Measurements from ENCODE around the gene SMCO4. TPM values are rescaled to one million over a fixed set of nuclear protein-coding genes. Genes with fewer than 3 reads are reported as not detected.

Gene SMCO4
- total RNA-seq, 1 donor from 2014 or later, result 35.1 TPM

DNA sequence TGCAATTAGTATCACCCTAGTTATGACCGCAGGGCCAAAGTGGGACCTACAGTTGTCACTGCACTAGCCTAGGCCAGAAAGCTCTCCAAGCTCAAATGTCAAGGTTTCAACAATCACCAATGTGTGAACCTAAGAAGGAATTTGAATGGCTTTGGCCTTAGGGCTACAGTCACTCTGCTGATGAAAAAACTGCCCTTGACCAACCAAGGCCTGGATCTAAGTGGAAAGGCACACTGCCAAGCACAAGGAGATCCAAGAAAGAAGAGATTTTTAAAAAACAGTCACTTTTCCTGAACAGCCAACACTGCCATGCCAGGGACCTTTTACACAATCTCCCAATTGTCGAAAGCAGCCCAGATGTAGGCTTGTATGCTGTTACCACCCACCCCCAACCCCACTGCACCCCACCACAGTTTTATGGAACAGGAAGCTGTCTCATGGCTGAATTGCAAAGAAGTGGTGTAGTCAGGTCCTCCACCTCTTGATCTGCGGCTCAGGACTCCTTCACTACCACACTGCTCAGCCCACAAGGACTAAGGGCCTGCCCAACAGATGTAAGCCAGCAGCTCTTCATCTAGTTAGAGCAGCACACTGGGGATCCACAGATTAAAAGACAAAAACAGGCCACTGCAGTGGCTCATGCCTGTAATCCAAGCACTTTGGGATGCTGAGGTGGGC is 32.9 kb downstream of the SMCO4 start:
- Mint-ChIP-seq H3K27ac (no peak overlapping the region), H3K4me1 (no peaks in the 10 kb centered on the region), H3K36me3 (peaks cover 16% of the 10 kb centered on the region), H3K4me3 (no peak overlapping the region), H3K9me3 (peaks cover 12% of the 10 kb centered on the region), H3K27me3 (ENCODE audit: insufficient read depth, low read depth) (peaks cover 5% of the 10 kb centered on the region)
- no peaks in the 10 kb centered on the region for H3F3A ChIP-seq (ENCODE audit: low read depth)
- H3K36me3 ChIP-seq, result no peaks in the 10 kb centered on the region
- no peaks in the 10 kb centered on the region for H3K9me3 ChIP-seq (ENCODE audit: low read depth)
- H3K27ac ChIP-seq, result no peak overlapping the region
- H3K4me1 ChIP-seq, result no peaks in the 10 kb centered on the region
- no peak overlapping the region for H3K4me3 ChIP-seq
- no peak for DNase-seq (ENCODE audit: low spot score)
- H3K4me2 ChIP-seq, result no peak overlapping the region
- H3K79me2 ChIP-seq (ENCODE audit: low read depth), result peaks cover 37% of the 10 kb centered on the region
- no peaks in the 10 kb centered on the region for H3K27me3 ChIP-seq
- TF ChIP-seq EZH2 (IDR thresholded peaks at IDR 0.05) (no peak), EZH2phosphoT487 (IDR thresholded peaks at IDR 0.05) (no peak)
- TF ChIP-seq, protein P1, sequence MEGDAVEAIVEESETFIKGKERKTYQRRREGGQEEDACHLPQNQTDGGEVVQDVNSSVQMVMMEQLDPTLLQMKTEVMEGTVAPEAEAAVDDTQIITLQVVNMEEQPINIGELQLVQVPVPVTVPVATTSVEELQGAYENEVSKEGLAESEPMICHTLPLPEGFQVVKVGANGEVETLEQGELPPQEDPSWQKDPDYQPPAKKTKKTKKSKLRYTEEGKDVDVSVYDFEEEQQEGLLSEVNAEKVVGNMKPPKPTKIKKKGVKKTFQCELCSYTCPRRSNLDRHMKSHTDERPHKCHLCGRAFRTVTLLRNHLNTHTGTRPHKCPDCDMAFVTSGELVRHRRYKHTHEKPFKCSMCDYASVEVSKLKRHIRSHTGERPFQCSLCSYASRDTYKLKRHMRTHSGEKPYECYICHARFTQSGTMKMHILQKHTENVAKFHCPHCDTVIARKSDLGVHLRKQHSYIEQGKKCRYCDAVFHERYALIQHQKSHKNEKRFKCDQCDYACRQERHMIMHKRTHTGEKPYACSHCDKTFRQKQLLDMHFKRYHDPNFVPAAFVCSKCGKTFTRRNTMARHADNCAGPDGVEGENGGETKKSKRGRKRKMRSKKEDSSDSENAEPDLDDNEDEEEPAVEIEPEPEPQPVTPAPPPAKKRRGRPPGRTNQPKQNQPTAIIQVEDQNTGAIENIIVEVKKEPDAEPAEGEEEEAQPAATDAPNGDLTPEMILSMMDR (IDR thresholded peaks at IDR 0.05), result no peak
- H4K20me1 ChIP-seq (ENCODE audit: low read depth), result no peaks in the 10 kb centered on the region
- H3K9ac ChIP-seq, result no peak overlapping the region
- H2AFZ ChIP-seq (replicated peaks), result no peak overlapping the region

DNA sequence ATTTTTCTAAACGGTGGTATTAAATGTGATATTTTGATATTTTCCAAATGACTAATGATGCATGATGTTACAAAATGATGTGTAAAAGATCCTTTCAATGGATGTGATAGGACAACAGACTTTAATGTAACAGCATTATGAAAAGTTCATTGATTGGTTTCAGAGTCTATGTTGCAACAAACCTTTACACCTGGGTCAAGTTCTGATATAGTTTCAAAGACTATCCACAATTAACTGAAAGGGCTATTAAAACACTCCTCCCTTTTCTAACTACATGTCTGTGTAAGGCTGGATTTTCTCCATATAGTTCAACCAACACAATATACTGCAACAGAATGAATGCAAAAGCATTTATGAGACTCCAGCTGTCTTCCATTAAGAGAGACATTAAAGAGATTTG is 35.7 kb downstream of the SMCO4 start:
- Histone ChIP-seq H3F3A (ENCODE audit: low read depth) (no peaks in the 10 kb centered on the region), H3K27me3 (no peaks in the 10 kb centered on the region), H3K36me3 (no peaks in the 10 kb centered on the region), H3K27ac (no peak overlapping the region), H3K9me3 (ENCODE audit: low read depth) (no peaks in the 10 kb centered on the region), H3K4me2 (no peak overlapping the region), H3K4me3 (no peak overlapping the region), H4K20me1 (ENCODE audit: low read depth) (no peaks in the 10 kb centered on the region), H3K4me1 (no peaks in the 10 kb centered on the region), H3K9ac (no peak overlapping the region), H2AFZ (replicated peaks) (no peak overlapping the region), H3K79me2 (ENCODE audit: low read depth) (peaks cover 15% of the 10 kb centered on the region)
- no peak for DNase-seq (ENCODE audit: low spot score)
- H3K9me3 Mint-ChIP-seq, result peaks cover 16% of the 10 kb centered on the region
- no peak for TF ChIP-seq EZH2phosphoT487 (IDR thresholded peaks at IDR 0.05)
- TF ChIP-seq, protein P1 (IDR thresholded peaks at IDR 0.05), result no peak
- TF ChIP-seq EZH2 (IDR thresholded peaks at IDR 0.05), result no peak
- H3K27me3 Mint-ChIP-seq (ENCODE audit: insufficient read depth, low read depth), result peaks cover 2% of the 10 kb centered on the region
- H3K4me1 Mint-ChIP-seq, result no peaks in the 10 kb centered on the region
- H3K27ac Mint-ChIP-seq, result no peak overlapping the region
- H3K4me3 Mint-ChIP-seq, result no peak overlapping the region
- peaks cover 29% of the 10 kb centered on the region for H3K36me3 Mint-ChIP-seq

- Mint-ChIP-seq H3K27ac (no peak overlapping the region), H3K27me3 (ENCODE audit: insufficient read depth, low read depth) (peaks cover 2% of the 10 kb centered on the region)
- no peak for DNase-seq (ENCODE audit: low spot score)
Measured at GRCh38 chr11:93505703-93506102, 37.5 kb downstream of the SMCO4 start.

More at GRCh38 chr11:93505703-93506102, 37.5 kb downstream of the SMCO4 start:
- Histone ChIP-seq H3K27ac (no peak overlapping the region), H4K20me1 (ENCODE audit: low read depth) (no peaks in the 10 kb centered on the region), H2AFZ (replicated peaks) (no peak overlapping the region), H3K79me2 (ENCODE audit: low read depth) (peaks cover 10% of the 10 kb centered on the region), H3K4me1 (no peaks in the 10 kb centered on the region), H3K4me2 (no peak overlapping the region), H3K9ac (no peak overlapping the region), H3K9me3 (ENCODE audit: low read depth) (no peaks in the 10 kb centered on the region), H3K27me3 (no peaks in the 10 kb centered on the region), H3F3A (ENCODE audit: low read depth) (no peaks in the 10 kb centered on the region), H3K36me3 (no peaks in the 10 kb centered on the region), H3K4me3 (no peak overlapping the region)
- Mint-ChIP-seq H3K4me3 (no peak overlapping the region), H3K36me3 (peaks cover 33% of the 10 kb centered on the region), H3K4me1 (peaks cover 3% of the 10 kb centered on the region), H3K9me3 (peaks cover 16% of the 10 kb centered on the region)
- TF ChIP-seq EZH2 (IDR thresholded peaks at IDR 0.05) (no peak), EZH2phosphoT487 (IDR thresholded peaks at IDR 0.05) (no peak)
- TF ChIP-seq, protein P1 (IDR thresholded peaks at IDR 0.05), result no peak
